HG03457 (cell line): ENCODE data around the gene SPEF1.

Experiments used
- ATAC-seq: cut with Tn5 transposase; IDR thresholded peaks from one replicate; pipeline ENCODE4 v1.9.1; 2021; ENCODE audit warnings: moderate number of reproducible peaks; ENCODE audit not compliant: unreplicated experiment

Gene SPEF1

DNA sequence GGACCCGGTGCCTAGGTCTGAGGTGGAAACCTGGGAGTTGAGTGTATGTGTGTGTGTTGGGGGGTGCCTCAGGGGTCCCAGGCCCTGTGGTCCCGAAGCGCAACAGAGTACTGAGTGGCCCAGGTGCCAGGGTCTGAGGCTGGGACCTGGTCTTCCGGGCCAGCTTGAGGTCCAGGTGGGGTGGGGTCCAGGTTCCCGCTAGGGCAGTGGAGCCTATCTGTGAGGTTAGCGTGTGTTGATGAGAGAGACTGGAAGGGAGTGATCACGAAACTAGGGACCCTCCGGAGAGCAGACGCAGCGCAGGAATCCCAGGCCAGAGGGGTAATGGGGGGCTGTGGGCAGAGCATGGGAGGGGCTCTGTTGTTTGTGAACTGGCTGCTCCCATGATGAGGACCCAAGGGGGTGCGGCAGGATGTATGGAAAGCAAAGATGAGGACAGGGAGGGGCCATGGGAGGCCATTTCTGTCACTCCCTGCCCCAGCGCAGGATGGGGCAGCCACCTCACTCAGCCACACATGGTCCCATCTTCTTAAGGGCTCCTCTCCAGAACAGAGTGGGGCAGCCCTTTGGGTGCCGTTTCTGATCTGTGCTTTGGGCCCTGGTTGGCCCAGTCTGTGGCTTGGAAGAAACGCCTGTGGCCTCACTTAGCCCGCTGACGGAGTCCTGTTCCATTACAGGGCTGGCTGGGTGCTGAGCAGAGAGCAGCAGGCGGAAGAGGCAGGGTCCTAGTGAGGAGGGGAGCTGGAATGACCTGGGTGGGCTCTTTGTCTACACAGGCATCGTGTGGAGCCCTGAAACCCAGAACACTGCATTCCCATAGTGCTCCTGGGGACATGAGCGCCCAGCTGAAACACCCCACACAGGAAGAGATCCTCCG, 47.9 kb downstream of the SPEF1 start:
- ATAC-seq: no peak

DNA sequence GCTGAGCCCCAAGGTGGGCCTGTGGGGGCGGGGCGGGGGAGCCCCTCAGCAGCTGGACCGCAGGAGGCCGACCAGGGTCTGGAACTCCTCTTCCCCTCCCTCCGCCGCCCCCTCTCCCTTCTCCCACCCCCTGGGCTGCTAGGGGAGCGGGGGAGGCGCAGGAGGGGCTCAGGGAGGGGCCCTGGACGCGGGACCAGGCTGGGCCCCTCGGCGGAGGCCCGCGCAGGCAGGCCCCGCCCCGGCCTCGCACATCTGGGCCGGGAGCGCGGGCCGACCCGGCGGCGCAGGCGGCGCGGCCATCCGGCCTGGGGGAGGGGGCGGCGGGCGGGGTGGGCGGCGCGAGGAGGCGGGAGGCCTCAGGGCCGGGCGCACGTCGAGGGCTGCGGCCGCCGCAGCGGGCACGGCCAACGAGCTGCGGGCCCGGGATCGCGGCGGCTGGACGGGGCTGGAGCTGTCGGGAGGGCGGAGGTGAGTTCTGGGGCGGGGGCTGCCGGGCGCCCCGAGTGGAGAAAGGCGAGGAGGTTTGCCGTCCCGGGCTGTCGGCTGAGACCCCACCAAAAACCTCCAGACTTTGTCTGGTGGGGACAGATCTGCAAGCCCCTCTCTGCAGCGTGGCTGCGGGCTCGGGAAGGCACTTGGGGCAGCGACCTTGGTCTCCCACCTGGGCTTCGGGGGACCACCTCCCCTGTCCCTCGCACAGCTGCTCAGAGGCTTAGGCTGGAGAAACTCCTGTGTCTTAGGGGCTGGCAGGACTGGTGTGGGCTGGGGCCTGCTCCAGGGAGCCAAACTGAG, 48.7 kb downstream of the SPEF1 start, which contains the start of gene HSPA12B:
Gene HSPA12B, plus strand, starts transcription at position 359 of the 792 bp plus-strand sequence. CDS start 5,990 bp downstream, outside the sequence.
- ATAC-seq: no peak

DNA sequence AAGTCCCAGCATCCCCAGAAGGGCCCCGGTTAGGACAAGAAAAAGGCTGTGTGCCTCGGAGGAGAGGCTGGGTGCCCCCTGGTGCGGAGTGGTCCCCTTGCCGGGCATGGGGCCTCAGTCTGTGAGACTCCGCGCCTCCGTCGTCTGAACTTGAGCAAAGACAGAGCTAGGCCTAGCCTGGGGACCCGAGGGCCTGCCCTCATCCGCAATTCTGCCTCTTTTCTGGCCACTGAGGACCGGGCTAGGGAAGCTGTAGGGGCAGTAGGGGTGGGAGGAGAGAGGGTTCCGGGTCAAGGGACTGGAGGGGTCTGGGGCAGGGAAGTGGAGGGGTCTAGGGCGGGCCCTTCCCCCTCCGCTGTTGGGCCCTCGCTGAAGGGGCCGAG, 49.3 kb downstream of the SPEF1 start:
- no peak for ATAC-seq

DNA sequence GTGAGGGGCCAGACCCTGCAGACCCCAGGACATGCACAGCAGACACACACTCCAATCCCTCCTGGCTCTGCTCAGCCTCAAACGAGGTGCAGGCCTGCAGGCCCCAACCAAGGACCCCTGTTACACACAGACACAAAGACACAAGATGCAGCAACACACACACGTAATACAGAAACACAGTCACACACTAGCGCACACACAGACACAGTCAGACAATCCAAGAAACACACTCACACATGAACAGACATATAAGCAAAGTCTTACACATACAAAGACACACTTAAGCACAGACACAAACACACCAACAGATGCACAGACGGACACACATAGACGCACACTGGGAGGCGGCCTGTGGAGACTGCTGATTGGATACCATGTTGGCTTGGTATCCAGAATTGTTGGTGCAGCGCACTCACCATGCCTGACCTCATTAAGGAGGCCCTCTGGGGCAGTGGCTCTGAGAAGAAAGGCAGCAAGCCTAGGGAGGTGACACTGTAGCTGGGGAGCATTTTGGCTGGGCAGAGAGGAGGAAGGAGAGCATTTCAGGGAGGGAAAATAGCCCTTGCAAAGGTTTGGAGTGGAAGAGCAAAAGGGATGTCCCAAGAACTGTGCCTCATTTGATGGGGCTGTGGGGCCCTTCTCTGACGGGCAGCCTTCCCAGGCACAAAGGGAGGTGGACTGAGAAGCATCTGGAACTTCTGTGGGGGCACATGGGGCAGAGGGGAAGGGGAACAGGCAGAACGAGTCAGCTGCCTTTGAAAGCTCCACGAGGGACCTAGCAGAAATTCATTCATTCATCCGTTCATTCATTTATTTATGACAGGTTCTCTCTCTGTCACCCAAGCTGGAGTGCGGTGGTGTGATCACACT, 50.2 kb downstream of the SPEF1 start:
- ATAC-seq: no peak

DNA sequence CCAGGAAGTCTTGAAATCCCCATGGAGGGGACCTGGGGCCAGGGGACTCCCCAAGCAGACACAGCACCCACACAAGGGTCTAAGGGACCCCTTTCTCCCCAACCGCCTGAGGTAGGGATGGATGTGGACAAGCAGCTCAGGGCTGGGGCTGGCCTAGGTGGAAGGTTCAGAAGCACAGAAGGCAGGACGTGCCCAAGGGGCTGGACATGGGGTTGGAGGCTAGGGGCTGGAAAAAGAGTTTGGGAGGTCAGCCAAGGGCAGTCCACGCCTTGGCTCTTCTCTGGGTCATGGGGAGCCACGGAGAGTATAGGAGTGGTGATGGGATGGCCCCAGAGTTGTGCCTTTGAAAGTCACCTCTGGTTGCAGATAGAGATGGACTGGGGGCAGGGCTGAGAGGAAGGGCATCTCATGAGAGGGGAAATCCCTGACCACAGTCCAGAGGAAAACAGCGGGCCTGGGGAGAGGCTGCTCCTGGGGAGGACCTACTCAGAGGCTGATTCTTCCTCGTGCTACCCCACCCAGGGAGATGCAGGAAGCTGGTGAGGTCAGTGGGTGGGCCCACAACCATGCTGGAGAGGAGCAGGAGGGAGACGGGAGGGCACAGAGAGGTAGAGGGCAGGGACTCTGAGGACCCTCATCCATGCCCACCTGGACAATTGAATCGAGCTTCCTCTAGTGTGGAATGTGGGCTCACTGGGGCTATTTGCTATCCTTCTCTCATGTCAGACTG, 51.3 kb downstream of the SPEF1 start:
- no peak for ATAC-seq

DNA sequence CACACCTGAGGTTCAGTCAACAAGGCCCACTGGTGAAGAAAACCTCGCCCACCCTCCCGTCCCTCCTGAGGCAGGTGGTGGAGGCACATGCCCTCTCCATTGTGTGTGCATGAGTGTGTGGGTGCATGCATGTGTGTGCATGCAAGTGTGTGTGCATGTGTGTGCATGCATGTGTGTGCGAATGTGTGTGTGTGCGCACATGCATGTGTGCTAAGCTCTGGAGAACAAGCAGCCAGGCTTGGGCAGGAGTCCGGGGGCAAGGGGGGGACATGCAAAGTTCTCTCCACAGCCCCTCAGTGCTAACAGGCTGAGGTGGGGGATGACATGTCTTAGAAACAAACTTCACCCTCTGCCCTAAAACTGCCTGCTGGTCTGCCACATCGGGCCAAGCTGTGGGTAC, 51.9 kb downstream of the SPEF1 start:
- no peak for ATAC-seq

DNA sequence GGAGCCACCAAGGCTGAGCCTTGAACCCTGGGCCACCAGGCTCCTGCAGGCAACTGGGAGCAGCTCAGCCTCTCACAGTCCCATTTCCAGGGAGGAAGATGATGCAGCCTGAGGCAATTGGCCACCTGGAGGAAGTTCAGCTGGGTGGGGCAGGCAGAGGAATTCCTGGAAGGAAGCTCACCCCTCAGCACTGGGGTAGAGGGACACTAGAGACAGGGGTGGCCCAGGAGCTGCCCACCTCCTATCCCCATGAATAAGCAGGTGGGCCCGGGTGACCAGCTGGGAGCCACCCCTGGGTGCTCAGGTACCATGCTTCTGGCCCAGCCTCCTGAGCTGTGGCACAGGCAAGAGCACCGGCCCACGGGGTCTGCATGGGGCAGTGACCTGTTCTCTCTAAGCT, 52.4 kb downstream of the SPEF1 start:
- no peak for ATAC-seq

DNA sequence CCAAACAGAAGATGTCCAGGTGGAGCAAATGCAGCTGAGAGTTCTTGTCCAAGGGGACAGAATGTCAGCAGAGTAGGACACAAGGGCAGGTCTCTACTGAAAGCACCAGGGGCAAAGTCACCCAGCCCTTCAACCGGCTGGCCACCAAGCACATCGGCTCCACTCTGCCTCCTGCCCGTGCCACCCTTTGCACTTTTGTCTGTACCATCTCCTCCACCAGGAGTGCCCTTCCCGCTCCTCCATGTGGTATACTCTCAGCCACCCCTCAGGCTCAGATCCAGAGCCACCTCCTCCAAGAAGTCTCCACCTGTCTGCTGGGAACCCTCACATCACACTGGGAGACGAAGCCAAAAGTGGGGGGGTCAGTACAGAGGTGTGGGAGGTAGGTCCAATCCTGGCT, 52.9 kb downstream of the SPEF1 start:
- no peak for ATAC-seq
